Body of pancreas (tissue), 4 donors: ENCODE measurements around the gene PSMD10.

ENCODE experiments used
- CTCF ChIP-seq, 7 experiments: fragments of 450-650 bp in 4 of 7; fragments of 200-600 bp in 3 of 7; sonication (generic) in 3 of 7; IDR thresholded peaks; one replicate each; pipeline ENCODE4 v1.5.1; 2016 to 2019; ENCODE audit warnings: antibody characterized with exemption in 7 of 7
- POLR2A ChIP-seq, 3 donors: fragments of 450-650 bp; IDR thresholded peaks; one replicate each; pipeline ENCODE4 v1.6.1; 2016; ENCODE audit warnings: antibody characterized with exemption in 3 of 3, mild to moderate bottlenecking in 2 of 3

DNA sequence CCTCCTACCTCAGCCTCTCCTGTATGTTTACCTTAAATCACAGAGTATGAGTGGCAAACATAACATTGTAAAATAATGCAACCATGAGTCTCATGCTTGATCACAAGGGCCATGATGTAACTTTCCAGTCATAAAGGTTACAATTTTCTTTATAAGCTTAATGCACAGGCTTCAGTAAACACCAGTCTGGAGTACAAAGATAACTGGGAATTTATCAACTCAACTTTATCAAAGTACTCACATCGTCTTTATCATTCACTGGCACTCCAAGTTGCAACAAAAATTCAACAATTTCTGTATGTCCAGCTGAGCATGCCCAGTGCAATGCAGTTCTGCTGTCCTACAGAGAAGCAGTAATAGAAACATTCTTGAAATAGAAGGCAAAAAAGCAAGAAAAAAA, 2.8 kb downstream of the PSMD10 start:
- TF ChIP-seq CTCF (IDR thresholded peaks at IDR 0.05) (no peak), POLR2A (IDR thresholded peaks at IDR 0.05) (no peak)
